Smooth muscle cell (in vitro differentiated cells): ENCODE measurements around the gene LRP10. TPM values are rescaled to one million over a fixed set of nuclear protein-coding genes. Genes with fewer than 3 reads are reported as not detected.

Source experiments
- DNase-seq: peaks from one replicate; lab custom pipeline; 2025; ENCODE audit not compliant: unreplicated experiment; lab: John Stamatoyannopoulos, UW
- H2AFZ ChIP-seq: fragments of 200-600 bp; sonication (generic); 2 replicates; pipeline ENCODE4 v1.6.0; 2016; ENCODE audit warnings: antibody characterized with exemption, low read depth, mild to moderate bottlenecking
- H3F3A ChIP-seq: fragments of 200-600 bp; sonication (generic); 2 replicates; pipeline ENCODE4 v1.6.0; 2017; ENCODE audit warnings: antibody characterized with exemption, low read depth
- H3K27ac ChIP-seq: fragments of 200-600 bp; sonication (generic); 2 replicates; pipeline ENCODE4 v1.5.1; 2016; ENCODE audit warnings: low read depth, mild to moderate bottlenecking
- H3K27me3 ChIP-seq: fragments of 200-600 bp; sonication (generic); 2 replicates; pipeline ENCODE4 v1.6.1; 2016; ENCODE audit warnings: low read depth, mild to moderate bottlenecking
- H3K36me3 ChIP-seq: fragments of 200-600 bp; sonication (generic); 2 replicates; pipeline ENCODE4 v1.5.1; 2016; ENCODE audit warnings: low read depth
- H3K4me1 ChIP-seq: fragments of 200-600 bp; sonication (generic); 2 replicates; pipeline ENCODE4 v1.5.1; 2016; ENCODE audit warnings: low read depth
- H3K4me2 ChIP-seq: fragments of 200-600 bp; sonication (generic); 2 replicates; pipeline ENCODE4 v1.6.0; 2016; ENCODE audit warnings: mild to moderate bottlenecking
- H3K4me3 ChIP-seq: fragments of 200-600 bp; sonication (generic); 2 replicates; pipeline ENCODE4 v1.5.1; 2016; ENCODE audit warnings: mild to moderate bottlenecking
- H3K79me2 ChIP-seq: fragments of 200-600 bp; sonication (generic); 2 replicates; pipeline ENCODE4 v1.6.0; 2016; ENCODE audit warnings: low read depth, mild to moderate bottlenecking
- H3K9ac ChIP-seq: fragments of 200-600 bp; sonication (generic); 2 replicates; pipeline ENCODE4 v1.6.0; 2016; ENCODE audit warnings: low read depth
- H3K9me3 ChIP-seq: fragments of 200-600 bp; sonication (generic); replicated peaks from 2 replicates; pipeline ENCODE4 v1.5.1; 2016; ENCODE audit warnings: low read depth
- H4K20me1 ChIP-seq: fragments of 200-600 bp; sonication (generic); 2 replicates; pipeline ENCODE4 v1.6.0; 2016; ENCODE audit warnings: low read depth
- CTCF ChIP-seq: fragments of 200-600 bp; sonication (generic); IDR thresholded peaks from 2 replicates; pipeline ENCODE4 v1.5.1; 2017; ENCODE audit warnings: borderline replicate concordance, mild to moderate bottlenecking, antibody characterized with exemption; ENCODE audit not compliant: insufficient read depth, poor library complexity, severe bottlenecking
- WGBS: methylation state at CpG from one replicate; pipeline ENCODE4 v1.1.7; 2016; ENCODE audit warnings: low lambda C conversion rate; 5-methylcytosine and 5-hydroxymethylcytosine counted together
- polyA plus RNA-seq: library from polyadenylated mRNA; unstranded; fragments of >200 nt; fragmentation: Nextera tagmentation; extraction: Ambion mirVana; gene quantifications from 2 replicates; pipeline ENCODE4 v1.2.1, GENCODE V29; 2016
- total RNA-seq: library from RNA; depleted of rRNA; stranded (reverse); fragments of >200 nt; gene quantifications from 2 replicates; pipeline ENCODE4 v1.2.3, GENCODE V29; 2014

The LRP10 gene
- total RNA-seq, result 32.4 and 38.8 TPM in 2 replicates
- 81.2 and 87.1 TPM in 2 replicates for polyA plus RNA-seq

GRCh38 chr14:22871224-22872032, at the start of gene LRP10:
Gene LRP10, plus strand, starts transcription at chr14:22871740. Its CDS starts 564 bp downstream, at chr14:22872304.
- DNase-seq, result peak; percentile 74
- Histone ChIP-seq H3K4me1 (peaks cover 12% of the 10 kb centered on the region), H3K36me3 (no peaks in the 10 kb centered on the region), H3F3A (peaks cover 11% of the 10 kb centered on the region), H3K4me3 (peak within 1 kb of the TSS; percentile 79), H3K4me2 (peak within 1 kb of the TSS; percentile 88), H3K79me2 (peaks cover 12% of the 10 kb centered on the region), H3K27ac (peak within 1 kb of the TSS; percentile 90), H2AFZ (peak within 1 kb of the TSS; percentile 87), H4K20me1 (no peaks in the 10 kb centered on the region), H3K9ac (peak within 1 kb of the TSS; percentile 82), H3K9me3 (no peaks in the 10 kb centered on the region), H3K27me3 (no peaks in the 10 kb centered on the region)
- WGBS, result under 1% methylated on average over 41 of the region's 50 CpGs
- TF ChIP-seq CTCF, result no peak

GRCh38 chr14:22822016-22822570, 49.4 kb upstream of the LRP10 start:
- Histone ChIP-seq H3K4me2 (peak overlapping the region; percentile 86), H3K4me1 (peaks cover 31% of the 10 kb centered on the region), H3K79me2 (no peaks in the 10 kb centered on the region), H2AFZ (peak overlapping the region; percentile 70), H3K9me3 (no peaks in the 10 kb centered on the region), H3K36me3 (no peaks in the 10 kb centered on the region), H3K27ac (peak overlapping the region; percentile 88), H3K27me3 (no peaks in the 10 kb centered on the region), H4K20me1 (no peaks in the 10 kb centered on the region), H3K9ac (peak overlapping the region; percentile 68), H3K4me3 (peak overlapping the region; percentile 46), H3F3A (peaks cover 45% of the 10 kb centered on the region)
- WGBS, result 14% methylated on average over 21 of the region's 32 CpGs
- TF ChIP-seq CTCF, result no peak
- DNase-seq, result no peak

- Histone ChIP-seq H4K20me1 (no peaks in the 10 kb centered on the region), H3K9me3 (no peaks in the 10 kb centered on the region), H3K9ac (peak overlapping the region; percentile 68), H3K79me2 (no peaks in the 10 kb centered on the region), H3K4me1 (peaks cover 31% of the 10 kb centered on the region), H2AFZ (peak overlapping the region; percentile 70), H3F3A (peaks cover 45% of the 10 kb centered on the region), H3K27ac (peak overlapping the region; percentile 88), H3K27me3 (no peaks in the 10 kb centered on the region), H3K4me2 (peak overlapping the region; percentile 86), H3K4me3 (peak overlapping the region; percentile 46), H3K36me3 (no peaks in the 10 kb centered on the region)
- DNase-seq, result peak; percentile 69
- peak; percentile 88 for TF ChIP-seq CTCF
- whole genome bisulfite sequencing, result 0% methylated on average over 19 of the region's 34 CpGs
These were observed 48.9 kb upstream of the LRP10 start for GRCh38 chr14:22822571-22823098.
